K562 (cell line): Measurements from ENCODE around the gene CREBL2. TPM values are rescaled to one million over a fixed set of nuclear protein-coding genes. Genes with fewer than 3 reads are reported as not detected.
"Not testable (repeated sequence)": the region's sequence is repeated elsewhere in the genome, so short reads cannot be mapped to it uniquely, and the experiment has no call there.

ENCODE experiments used
- ATAC-seq: fragments of 200-7000 bp; cut with Tn5 transposase; 3 replicates; pipeline ENCODE4 v1.9.1; 2020; ENCODE audit warnings: moderate library complexity
- BruUV-seq: library from RNA; stranded (reverse); fragments of 400-500 nt; replicated peaks from 2 replicates; lab custom pipeline; 2021; lab: Mats Ljungman, UMichigan
- CTCF ChIA-PET: fragments of 300-600 bp; formaldehyde crosslinking; extraction: SDS; loops from one replicate; lab custom pipeline; 2021; ENCODE audit warnings: low intra/inter-chr PET ratio; lab: Yijun Ruan, JAX
- POLR2A ChIA-PET: fragments of 300-600, 350-650 bp; sonication (Branson Sonifier 250); formaldehyde crosslinking; extraction: SDS; loops from one replicate; lab custom pipeline; 2021; ENCODE audit warnings: antibody characterized with exemption, inconsistent platforms; lab: Yijun Ruan, JAX
- DNase-seq, 4 experiments: peaks; one replicate each; pipeline versions ENCODE4 v3.0.0 to v3.0.0-alpha.2; 2011 to 2018; ENCODE audit warnings: low spot score in 3 of 4, mixed read lengths in 3 of 4; ENCODE audit errors: extremely low read depth in 1 of 4
- FAIRE-seq: peaks from 2 replicates; lab custom pipeline; 2011; peaks lifted over from hg19 to GRCh38; lab: Jason Lieb, UNC
- H2AFZ ChIP-seq: 2 replicates; pipeline ENCODE4 v1.6.0; 2011; ENCODE audit warnings: low read depth, low read length, control low read depth, inconsistent platforms
- H3K27ac ChIP-seq: fragments of 200-600 bp; 3 replicates; pipeline ENCODE4 v1.8.0; 2011; ENCODE audit warnings: low read depth, mild to moderate bottlenecking, control low read depth, inconsistent platforms, low read length, moderate library complexity, mixed read lengths; ENCODE audit errors: extremely low read depth
- H3K27me3 ChIP-seq, 2 experiments: fragments of 300-600 bp in 1 of 2; 2 replicates in 1 of 2; 3 replicates in 1 of 2; pipeline versions ENCODE4 v1.6.0 to v1.8.0; 2011; ENCODE audit warnings: inconsistent platforms in 2 of 2, low read length in 2 of 2, mild to moderate bottlenecking in 1 of 2, mixed read lengths in 1 of 2, moderate library complexity in 1 of 2; ENCODE audit not compliant: control insufficient read depth in 2 of 2, insufficient read depth in 2 of 2
- H3K36me3 ChIP-seq: fragments of 300-600 bp; 3 replicates; pipeline ENCODE4 v1.8.0; 2011; ENCODE audit warnings: mild to moderate bottlenecking, low read length, inconsistent platforms; ENCODE audit not compliant: control insufficient read depth, insufficient read depth
- H3K4me1 ChIP-seq, 2 experiments: fragments of 200-600 bp in 1 of 2; replicated peaks in 1 of 2; 2 replicates in 1 of 2; 3 replicates in 1 of 2; pipeline versions ENCODE4 v1.5.1 to v1.8.0; 2011; ENCODE audit warnings: inconsistent platforms in 2 of 2, low read length in 2 of 2, mild to moderate bottlenecking in 1 of 2, mixed read lengths in 1 of 2, moderate library complexity in 1 of 2; ENCODE audit not compliant: control insufficient read depth in 2 of 2, insufficient read depth in 2 of 2
- H3K4me2 ChIP-seq: 2 replicates; pipeline ENCODE4 v1.6.1; 2011; ENCODE audit warnings: low read length, control low read depth, inconsistent platforms, mixed read lengths; ENCODE audit not compliant: insufficient read depth
- H3K4me3 ChIP-seq: fragments of 200-600 bp; sonication (generic), shearing (Covaris generic); 2 replicates; pipeline ENCODE4 v1.5.1; 2016; ENCODE audit warnings: control low read depth, inconsistent platforms
- H3K79me2 ChIP-seq: fragments of 200-600 bp; 3 replicates; pipeline ENCODE4 v1.8.0; 2011; ENCODE audit warnings: low read length, inconsistent platforms; ENCODE audit not compliant: control insufficient read depth, insufficient read depth
- H3K9ac ChIP-seq, 2 experiments: 2 replicates each; pipeline versions ENCODE4 v1.6.0 to v1.6.1; 2011; ENCODE audit warnings: low read depth in 2 of 2, low read length in 2 of 2, control low read depth in 1 of 2, inconsistent platforms in 1 of 2, mild to moderate bottlenecking in 1 of 2, mixed read lengths in 1 of 2; ENCODE audit not compliant: insufficient read depth in 1 of 2
- H3K9me1 ChIP-seq: one replicate; pipeline ENCODE4 v1.6.0; 2011; ENCODE audit warnings: inconsistent platforms, mild to moderate bottlenecking, low read length, moderate library complexity; ENCODE audit not compliant: control insufficient read depth, insufficient read depth
- H3K9me3 ChIP-seq: replicated peaks from 2 replicates; pipeline ENCODE4 v1.5.1; 2011; ENCODE audit warnings: low read depth, low read length, inconsistent platforms; ENCODE audit not compliant: control insufficient read depth, insufficient read depth
- H4K20me1 ChIP-seq: replicated peaks from 2 replicates; pipeline ENCODE4 v1.6.1; 2011; ENCODE audit warnings: low read length, inconsistent platforms, mixed read lengths; ENCODE audit not compliant: control insufficient read depth, insufficient read depth
- ARID3B ChIP-seq: fragments of 250-450 bp; sonication (Bioruptor Pico); IDR thresholded peaks from 2 replicates; pipeline ENCODE4 v1.4.0; 2020; ENCODE audit warnings: borderline replicate concordance
- CCNT2 ChIP-seq: IDR thresholded peaks from 2 replicates; pipeline ENCODE4 v1.6.1; 2011; ENCODE audit warnings: borderline replicate concordance, low read depth, mild to moderate bottlenecking, moderate library complexity, mixed read lengths, low read length; ENCODE audit not compliant: insufficient read length; ENCODE audit errors: extremely low read depth
- CTBP1 ChIP-seq: fragments of 450-650 bp; IDR thresholded peaks from 2 replicates; pipeline ENCODE4 v1.6.1; 2016; ENCODE audit warnings: borderline replicate concordance
- ETV5 ChIP-seq: sonication (generic); formaldehyde crosslinking; IDR thresholded peaks from 2 replicates; pipeline ENCODE4 v1.4.0; 2020; ENCODE audit warnings: low read depth, mild to moderate bottlenecking, missing genetic modification reagents
- HMG20B ChIP-seq: fragments of 250-450 bp; sonication (Bioruptor Pico); IDR thresholded peaks from 2 replicates; pipeline ENCODE4 v1.5.0; 2021; ENCODE audit warnings: mild to moderate bottlenecking
- KHSRP ChIP-seq: fragments of 450-650 bp; IDR thresholded peaks from 2 replicates; pipeline ENCODE4 v1.6.1; 2017
- SIX5 ChIP-seq, 2 experiments: IDR thresholded peaks; 2 replicates each; pipeline ENCODE4 v1.6.1; 2011; ENCODE audit warnings: low read length in 2 of 2, borderline replicate concordance in 1 of 2, low read depth in 1 of 2, mild to moderate bottlenecking in 1 of 2, moderate library complexity in 1 of 2; ENCODE audit not compliant: insufficient read depth in 1 of 2
- XRCC5 ChIP-seq: fragments of 200-400 bp; formaldehyde crosslinking; IDR thresholded peaks from 2 replicates; pipeline ENCODE4 v1.6.1; 2017; ENCODE audit warnings: low read depth, mild to moderate bottlenecking, low read length
- ZFP30 ChIP-seq: fragments of 250-450 bp; sonication (Bioruptor Pico); IDR thresholded peaks from 2 replicates; pipeline ENCODE4 v1.8.0; 2022; ENCODE audit warnings: moderate library complexity, mild to moderate bottlenecking, inconsistent platforms, borderline replicate concordance
- ZNF512 ChIP-seq: IDR thresholded peaks from 2 replicates; pipeline ENCODE4 v1.6.1; 2016; ENCODE audit warnings: missing genetic modification characterization, missing compliant biosample characterization
- ZNF639 ChIP-seq, 2 experiments: fragments of 200-800 bp in 1 of 2; sonication (Bioruptor generic) in 1 of 2; sonication (generic) in 1 of 2; formaldehyde crosslinking in 1 of 2; IDR thresholded peaks in 1 of 2; conservative IDR thresholded peaks in 1 of 2; 2 replicates each; pipeline versions ENCODE4 v1.5.0 to v1.6.1; 2016 to 2020; ENCODE audit warnings: missing compliant biosample characterization in 1 of 2, missing genetic modification characterization in 1 of 2, missing genetic modification reagents in 1 of 2
- WGBS: fragments of 100-300 bp; shearing (Covaris generic); methylation state at CpG from one replicate; pipeline ENCODE4 v1.1.6; 2016; ENCODE audit warnings: low coverage, mixed read lengths; ENCODE audit not compliant: insufficient coverage; ENCODE audit errors: missing lambda C conversion rate; 5-methylcytosine and 5-hydroxymethylcytosine counted together
- in situ Hi-C: fragments of 300-500 bp; cut with MboI; formaldehyde crosslinking; loops from 4 replicates; pipeline ENCODE4 v1.15.0; 2018; ENCODE audit warnings: inconsistent platforms, mixed read lengths
- intact Hi-C: fragments of 100-400 bp; cut with micrococcal nuclease; formaldehyde crosslinking; loops from 2 replicates; pipeline ENCODE4 v1.14.2; 2022
- polyA plus RNA-seq, 8 experiments: library from polyadenylated mRNA; depleted of rRNA in 4 of 8; stranded (reverse) in 5 of 8; unstranded in 3 of 8; fragments of >200 nt; fragmentation: Nextera tagmentation in 2 of 8; fragmentation: Illumina TruSeq in 1 of 8; extraction: Ambion mirVana in 2 of 8; extraction: Trizol in 1 of 8; gene quantifications; 2 replicates each; pipeline versions ENCODE4 v1.2.1 to v1.2.3, GENCODE V29; 2011 to 2014; ENCODE audit warnings: inconsistent platforms in 1 of 8, missing spikeins in 1 of 8
- total RNA-seq, 7 experiments: library from RNA; depleted of rRNA in 6 of 7; stranded (reverse); fragments of >200 nt in 6 of 7; fragmentation: Illumina TruSeq in 2 of 7; extraction: Trizol in 2 of 7; gene quantifications; 2 replicates each; pipeline versions ENCODE4 v1.2.1 to v1.2.3, GENCODE V29; 2011 to 2021; ENCODE audit warnings: low replicate concordance in 1 of 7

The CREBL2 gene
- total and polyA plus RNA-seq, 9 of the 15 experiments (the other 6 are each of a cell fraction or from before 2014, with no cell fraction given): 1.7 to 7.3 (median 5.2) TPM

- H3K79me2 ChIP-seq, BruUV-seq, H3K27ac ChIP-seq, intact Hi-C loops, DNase-seq, H3K36me3 ChIP-seq, FAIRE-seq, H3K4me2 ChIP-seq, H3K27me3 ChIP-seq, H3K9ac ChIP-seq, H3K9me1 ChIP-seq, H3K9me3 ChIP-seq, CTCF ChIA-PET, H3K4me1 ChIP-seq, in situ Hi-C loops, H4K20me1 ChIP-seq, POLR2A ChIA-PET, ATAC-seq, H3K4me3 ChIP-seq, H2AFZ ChIP-seq: not testable (repeated sequence)
- 13% methylated on average over 3 of the region's 4 CpGs for WGBS
These were observed 41.0 kb downstream of the CREBL2 start for GRCh38 chr12:12652704-12653103.

GRCh38 chr12:12653922-12654321 is 42.2 kb downstream of the CREBL2 start:
- H3K27ac ChIP-seq: no peak overlapping the region
- H3K4me3 ChIP-seq: no peak overlapping the region
- H3K27me3 ChIP-seq: no peaks in the 10 kb centered on the region
- no TSS peak for BruUV-seq
- no peaks in the 10 kb centered on the region for H4K20me1 ChIP-seq
- DNase-seq (no peak), ATAC-seq (no peak), FAIRE-seq (no peak)
- POLR2A ChIA-PET: interaction anchor here (1.1 kb wide), 1 partner anchor 11 kb away, joined by 3 read pairs; no protein-coding TSS in a partner anchor
- H3K9me3 ChIP-seq: 0 out of 2 replicates have a peak, but pooled peaks cover 2% of the 10 kb centered on the region
- no peak overlapping the region for H2AFZ ChIP-seq
- H3K4me2 ChIP-seq: no peak overlapping the region
- intact Hi-C loops (no loop called here), in situ Hi-C loops (no loop called here)
- CTCF ChIA-PET: no interaction called here
- H3K4me1 ChIP-seq: no peaks in the 10 kb centered on the region; a peak in 1 of 5 replicates
- H3K9me1 ChIP-seq: no peaks in the 10 kb centered on the region
- H3K79me2 ChIP-seq: no peaks in the 10 kb centered on the region
- no peaks in the 10 kb centered on the region for H3K36me3 ChIP-seq
- H3K9ac ChIP-seq: no peak overlapping the region
- TF ChIP-seq CCNT2: no peak
- TF ChIP-seq HMG20B (CRISPR knock-in tag): no peak
- no peak for TF ChIP-seq CTBP1
- TF ChIP-seq SIX5 (IDR thresholded peaks at IDR 0.05; ENCODE audit: borderline replicate concordance in 1 of 2, insufficient read depth in 1 of 2, low read depth in 1 of 2, low read length in 2 of 2): no peak
- no peak for TF ChIP-seq ZNF639 (CRISPR knock-in tag; conservative IDR thresholded peaks at IDR 0.05 in 1 of 2, IDR thresholded peaks at IDR 0.05 in 1 of 2)
- TF ChIP-seq ZFP30 (CRISPR knock-in tag): no peak
- no peak for TF ChIP-seq ETV5 (CRISPR knock-in tag)
- TF ChIP-seq ZNF512 (tag): no peak
- TF ChIP-seq KHSRP: no peak
- TF ChIP-seq ARID3B (CRISPR knock-in tag): no peak
- TF ChIP-seq XRCC5: no peak
